Amniotic epithelial cell (primary cell): Measurements from ENCODE around the gene TMEM114.
A peak's percentile ranks its signal among the peaks of the same experiment; 100 is the strongest.
"Not testable (repeated sequence)": the region's sequence is repeated elsewhere in the genome, so short reads cannot be mapped to it uniquely, and the experiment has no call there.

ENCODE experiments used
- DNase-seq: peaks from one replicate; pipeline ENCODE4 v3.0.0-alpha.2; 2010; ENCODE audit warnings: low read depth

Gene TMEM114

DNA sequence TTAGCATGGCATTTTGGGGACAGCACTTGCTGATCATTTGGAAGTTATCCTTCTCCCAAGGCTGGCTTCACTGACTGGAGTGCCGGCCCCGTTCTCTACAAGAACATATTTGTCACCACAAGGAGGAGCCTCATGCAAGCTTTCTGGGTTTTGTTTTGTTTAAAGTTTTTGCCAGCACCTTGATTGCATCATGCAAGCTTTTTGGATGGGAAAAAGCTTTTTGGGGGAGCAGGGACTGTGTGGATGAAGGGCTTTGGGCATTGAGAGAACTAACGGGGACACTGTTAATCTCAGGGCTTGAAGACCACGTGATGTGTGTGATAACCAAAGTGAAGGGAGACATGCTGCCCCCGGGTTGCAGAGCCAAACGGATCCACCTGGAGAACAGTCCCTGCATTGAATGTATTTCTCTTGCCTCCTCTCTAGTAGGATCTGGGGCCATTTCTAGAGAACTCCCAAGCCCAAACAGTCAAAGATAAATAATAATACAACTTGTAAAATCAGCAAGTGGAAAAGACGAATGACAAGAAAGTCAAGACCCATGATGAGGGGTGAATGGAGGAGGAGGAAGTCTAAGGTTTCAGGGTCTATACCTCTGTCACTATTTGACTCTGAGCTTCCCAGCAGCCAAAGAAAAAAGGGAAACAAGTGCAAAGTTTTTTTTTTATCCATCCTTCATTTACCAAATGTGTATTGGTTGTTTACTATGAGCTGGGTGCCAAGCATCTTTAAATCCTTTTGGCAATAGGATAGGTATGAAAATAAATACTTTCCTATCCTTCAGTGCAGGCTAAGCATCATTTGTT lies 17.2 kb downstream of the TMEM114 start:
- DNase-seq = peak; percentile 23

DNA sequence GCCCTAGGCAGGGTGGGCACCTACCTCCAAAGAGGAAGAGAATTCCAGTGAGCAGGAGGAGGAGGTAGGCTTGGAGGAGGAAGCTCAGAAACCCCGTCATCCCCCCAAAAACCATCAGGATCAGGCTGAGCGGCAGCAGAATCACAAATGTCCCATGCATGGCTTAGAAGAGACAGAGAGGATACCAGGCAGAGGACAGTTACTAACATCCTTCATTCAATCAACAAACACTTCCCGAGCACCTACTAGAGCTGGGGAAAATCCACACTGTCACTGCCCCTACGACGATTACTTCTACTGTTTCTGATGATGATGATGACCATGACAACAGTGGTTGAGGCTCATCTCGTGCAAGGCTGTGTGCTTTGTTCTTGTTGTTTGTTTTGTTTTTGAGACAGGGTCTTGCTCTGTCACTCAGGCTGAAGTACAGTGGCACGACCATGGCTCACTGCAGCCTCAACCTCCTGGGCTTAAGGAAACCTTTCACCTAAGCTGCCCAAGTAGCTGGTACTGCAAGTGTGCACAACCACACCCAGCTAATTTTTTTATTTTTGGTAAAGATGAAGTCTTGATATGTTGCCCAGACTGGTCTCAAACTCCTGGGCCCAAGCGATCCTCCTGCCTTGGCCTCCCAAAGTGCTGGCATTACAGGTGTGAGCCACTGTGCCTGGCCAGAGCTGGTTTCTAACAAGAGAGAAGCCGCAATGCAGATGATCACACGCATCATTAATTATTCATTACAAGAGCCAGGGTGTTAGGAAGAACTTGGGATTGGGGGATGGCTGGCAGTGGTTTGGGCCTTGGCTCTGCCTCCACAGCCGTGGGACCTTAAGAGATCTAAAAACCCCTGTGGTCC lies 18.0 kb downstream of the TMEM114 start:
- no peak for DNase-seq

DNA sequence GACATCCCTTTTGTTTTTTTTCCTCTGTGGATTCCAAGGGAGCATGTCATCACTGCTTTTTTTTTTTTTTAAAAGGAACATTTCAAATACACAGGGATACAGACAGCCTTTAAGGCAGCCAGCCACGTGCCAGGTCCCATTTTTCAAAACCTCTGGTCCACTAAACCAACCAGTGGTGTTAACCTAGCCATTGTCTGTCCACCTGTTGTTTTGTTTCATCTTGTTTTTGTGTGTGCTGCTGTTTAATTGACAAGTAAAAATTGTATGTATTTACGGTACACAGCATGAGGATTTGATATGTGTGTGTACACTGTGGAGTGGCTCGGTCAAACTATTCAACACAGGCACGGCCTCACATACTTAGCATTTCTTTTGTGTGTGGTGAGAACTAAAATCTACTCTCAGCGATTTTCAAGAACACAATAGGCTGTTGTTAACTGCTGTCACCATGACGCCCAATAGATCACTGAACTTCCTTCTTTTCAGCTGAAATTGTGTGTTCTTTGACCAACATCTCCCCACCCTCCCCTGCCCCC lies 19.2 kb downstream of the TMEM114 start:
- peak; percentile 48 for DNase-seq

DNA sequence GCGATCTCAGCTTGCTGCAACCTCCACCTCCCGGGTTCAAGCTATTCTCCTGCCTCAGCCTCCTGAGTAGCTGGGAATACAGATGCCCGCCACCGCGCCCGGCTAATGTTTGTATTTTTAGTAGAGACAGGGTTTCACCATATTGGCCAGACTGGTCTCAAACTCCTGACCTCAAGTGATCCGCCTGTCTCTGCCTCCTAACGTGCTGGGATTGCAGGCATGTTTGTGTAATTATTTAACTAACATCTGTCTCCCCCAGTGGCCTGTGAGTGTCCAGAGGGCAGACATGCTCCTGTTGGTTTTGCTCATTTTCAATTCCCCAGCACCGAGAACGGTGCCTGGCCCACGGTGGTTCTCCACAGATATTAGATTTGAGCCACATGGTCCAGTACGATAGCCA lies 19.9 kb downstream of the TMEM114 start:
- DNase-seq = not testable (repeated sequence)

DNA sequence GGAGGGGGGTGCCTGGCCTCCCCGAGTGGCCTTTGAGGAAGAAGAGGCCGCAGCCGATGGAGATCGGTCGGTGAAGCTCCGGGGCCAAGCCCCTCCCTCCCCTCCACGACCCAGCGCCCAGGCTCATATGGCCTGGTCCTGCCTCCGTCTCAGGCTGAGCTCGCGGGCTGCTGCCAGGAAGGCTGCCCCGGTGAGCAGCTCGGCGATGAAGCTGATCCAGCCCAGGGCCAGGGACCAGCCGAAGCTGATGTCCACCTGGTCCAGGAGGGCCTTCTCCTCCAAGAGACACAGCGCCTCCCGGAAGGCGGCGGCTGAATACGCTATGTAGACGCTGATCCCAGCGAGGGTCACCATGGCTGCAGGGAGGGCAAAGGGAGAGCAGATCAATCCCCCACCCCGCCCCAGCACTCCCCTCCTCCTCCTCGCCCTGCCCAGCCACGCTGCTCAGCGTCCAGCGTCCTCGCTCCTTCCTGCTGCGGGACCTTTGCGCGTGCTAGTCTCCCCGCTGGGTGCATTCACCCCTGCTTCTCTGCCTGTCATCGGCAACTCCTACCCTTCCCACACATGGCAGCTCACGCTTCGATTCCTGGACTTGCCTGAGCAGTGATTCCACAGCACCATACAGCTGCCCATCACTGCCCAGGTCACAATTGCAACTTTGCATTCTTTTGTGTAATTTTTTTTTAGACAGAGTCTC lies 20.5 kb downstream of the TMEM114 start:
- no peak for DNase-seq

DNA sequence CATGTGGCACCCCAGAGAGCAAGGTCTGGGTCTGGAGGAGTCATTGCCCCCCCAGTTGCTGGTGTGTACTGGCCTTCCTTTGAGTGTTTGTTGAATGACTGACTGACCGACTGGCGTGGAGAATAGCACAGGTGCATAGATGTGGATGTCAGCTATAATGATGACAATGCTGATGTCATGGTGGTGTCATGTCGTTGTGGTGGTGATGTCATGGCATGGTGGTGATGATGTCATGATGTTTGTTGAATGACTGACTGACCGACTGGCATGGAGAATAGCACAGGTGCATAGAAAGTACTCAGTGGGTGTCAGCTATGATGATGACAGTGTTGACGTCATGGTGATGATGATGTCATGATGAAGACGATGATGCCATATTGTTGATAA lies 22.1 kb downstream of the TMEM114 start:
- DNase-seq = no peak

DNA sequence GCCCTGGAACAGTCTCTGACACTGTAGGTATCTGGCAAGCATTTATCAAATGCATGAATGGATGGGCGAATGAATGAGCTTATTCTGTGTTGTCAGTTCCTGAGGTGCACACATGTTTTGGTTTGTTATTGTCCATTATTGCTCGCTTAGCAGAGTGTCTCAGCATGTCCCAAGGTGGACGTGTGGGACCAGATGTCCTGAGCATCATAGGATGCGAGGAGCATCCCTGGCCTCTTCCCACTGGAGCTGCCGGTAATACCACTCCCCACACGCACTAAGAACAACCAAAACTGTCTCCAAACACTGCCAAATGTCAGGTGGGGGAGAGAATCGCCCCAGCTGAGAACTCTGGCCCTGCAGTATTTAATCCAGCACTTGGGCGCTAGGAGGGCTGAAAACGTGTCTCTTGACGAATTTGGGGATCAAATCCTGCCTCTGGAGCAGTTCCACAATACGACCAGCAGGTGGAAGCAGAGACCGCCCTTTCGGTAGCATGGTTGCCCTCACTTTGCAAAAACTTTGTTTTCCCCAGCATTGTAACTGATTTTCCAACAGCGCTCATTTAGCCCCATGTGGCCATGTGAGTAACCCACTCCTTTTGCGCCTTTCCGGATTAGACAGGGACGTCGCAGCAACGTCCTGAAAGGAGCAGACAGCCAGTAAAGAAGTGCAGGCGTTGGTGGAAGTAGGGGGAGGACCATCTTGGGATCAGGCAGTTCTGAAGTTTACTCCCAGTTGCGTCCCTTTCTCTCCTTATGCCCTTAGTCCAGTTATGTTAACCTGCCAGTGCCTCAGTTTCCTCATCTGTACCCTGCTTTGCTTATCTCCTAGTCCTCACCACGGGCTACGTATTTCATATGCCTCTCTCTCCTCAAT lies 22.7 kb downstream of the TMEM114 start:
- peak; percentile 86 for DNase-seq

DNA sequence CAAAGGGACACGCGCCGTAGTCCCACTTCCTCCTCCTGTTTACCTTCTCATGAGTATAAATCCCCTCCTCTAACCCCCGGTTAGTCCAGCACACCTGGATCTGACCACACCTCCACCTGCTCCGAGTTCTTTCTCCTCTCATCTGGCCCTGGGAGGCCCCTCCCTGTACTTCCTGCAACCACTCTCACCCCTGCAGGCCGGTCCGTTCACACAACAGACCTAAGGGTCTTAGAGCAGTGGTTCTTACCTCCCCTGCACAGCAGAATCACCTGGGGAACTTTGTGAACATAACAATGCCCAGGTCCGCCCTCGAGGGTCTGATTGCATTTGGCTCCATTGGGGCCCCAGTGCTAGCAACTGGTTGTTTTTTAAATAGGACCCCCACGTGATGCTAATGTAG lies 24.8 kb downstream of the TMEM114 start:
- no peak for DNase-seq

DNA sequence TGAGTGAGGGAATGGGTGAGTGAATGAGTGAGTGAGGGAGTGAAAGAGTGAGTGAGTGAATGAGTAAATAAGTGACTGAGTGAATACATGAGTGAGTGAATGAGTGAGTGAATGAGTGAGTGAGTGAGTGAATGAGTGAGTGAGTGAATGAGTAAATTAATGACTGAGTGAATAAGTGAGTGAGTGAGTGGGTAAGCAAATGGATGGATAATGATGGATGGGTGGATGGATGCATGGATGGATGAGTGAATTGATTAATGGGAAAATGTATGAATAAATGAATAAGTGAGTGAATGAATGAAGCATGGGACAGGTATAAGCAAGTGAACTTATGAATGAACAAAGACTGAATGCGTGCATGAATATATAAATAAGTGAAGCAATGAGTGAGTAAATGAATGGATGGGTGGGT lies 25.4 kb downstream of the TMEM114 start:
- DNase-seq = no peak

DNA sequence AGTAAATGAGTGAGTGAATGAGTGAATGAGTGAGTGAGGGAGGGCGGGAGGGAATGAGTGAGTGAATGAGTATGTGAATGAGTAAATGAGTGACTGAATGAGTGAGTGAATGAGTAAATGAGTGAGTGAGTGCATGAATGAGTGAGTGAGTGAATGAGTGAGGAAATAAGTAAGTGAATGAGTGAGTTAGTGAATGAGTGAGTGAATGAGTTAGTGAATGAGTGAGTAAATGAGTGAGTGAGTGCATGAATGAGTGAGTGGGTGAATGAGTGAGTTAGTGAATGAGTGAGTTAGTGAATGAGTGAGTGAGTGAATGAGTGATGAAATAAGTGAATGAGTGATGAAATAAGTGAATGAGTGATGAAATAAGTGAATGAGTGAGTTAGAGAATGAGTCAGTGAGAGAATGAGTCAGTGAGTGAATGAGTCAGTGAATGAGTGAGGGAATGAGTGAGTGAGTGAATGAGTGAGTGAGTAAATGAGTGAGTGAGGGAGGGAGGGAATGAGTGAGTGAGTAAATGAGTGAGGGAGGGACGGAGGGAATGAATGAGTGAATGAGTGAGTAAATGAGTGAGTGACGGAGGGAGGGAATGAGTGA lies 26.3 kb downstream of the TMEM114 start:
- DNase-seq = not testable (repeated sequence)

DNA sequence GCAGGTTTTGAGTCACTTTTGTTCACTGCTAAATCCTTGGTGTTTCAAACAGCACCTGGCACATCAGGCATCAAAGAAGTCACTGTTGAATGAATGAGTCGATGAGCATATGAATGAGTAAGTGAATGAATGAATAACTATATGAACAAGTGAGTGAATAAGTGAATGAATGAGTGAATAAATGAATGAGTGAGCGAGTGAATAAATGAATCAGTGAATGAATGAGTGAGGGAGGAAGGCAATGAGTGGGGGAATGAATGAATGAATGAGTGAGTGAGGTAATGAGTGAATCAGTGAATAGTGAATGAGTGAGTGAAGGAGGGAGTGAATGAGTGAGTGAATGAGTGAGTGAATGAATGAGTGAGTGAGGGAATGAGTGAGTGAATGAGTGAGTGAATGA lies 28.8 kb downstream of the TMEM114 start:
- DNase-seq = no peak

DNA sequence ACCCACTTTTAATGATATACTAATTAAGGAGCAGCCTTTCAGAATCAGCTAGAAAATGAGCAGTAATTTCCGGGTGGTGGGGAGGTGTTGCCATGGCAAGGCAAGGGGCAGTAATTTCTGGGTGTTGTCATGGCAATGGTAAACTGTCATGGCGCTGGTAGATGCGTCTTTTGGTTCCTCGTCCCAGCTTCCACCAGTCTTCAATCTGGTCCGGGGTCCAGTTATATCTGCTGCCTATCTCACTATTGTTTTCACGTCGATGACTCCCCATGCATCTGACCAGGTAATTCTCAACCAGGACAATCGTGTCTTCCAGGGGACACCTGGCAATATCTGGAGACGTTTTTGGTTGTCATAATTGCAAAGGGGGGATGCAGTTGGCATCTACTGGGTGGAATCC lies 34.9 kb downstream of the TMEM114 start:
- no peak for DNase-seq

DNA sequence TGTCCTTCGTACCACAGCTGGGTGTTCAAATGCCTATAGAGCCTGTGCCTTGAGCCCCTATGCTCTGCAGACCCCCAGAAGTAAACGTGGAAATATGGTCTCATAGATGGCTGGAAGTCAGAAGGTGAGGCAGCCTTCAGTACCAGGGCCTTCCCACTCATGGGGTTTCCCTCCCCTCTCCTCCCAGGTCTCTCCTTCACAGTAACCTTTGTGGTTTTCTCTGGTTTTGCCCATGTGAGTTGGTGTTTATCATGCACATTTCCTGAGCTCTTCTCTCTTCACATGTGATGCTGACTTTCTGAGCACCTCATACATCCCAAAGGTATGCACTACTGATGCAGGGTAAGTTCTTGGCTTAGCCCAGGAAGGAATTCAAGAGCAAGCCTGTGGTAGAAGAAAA lies 35.4 kb downstream of the TMEM114 start:
- DNase-seq = no peak

DNA sequence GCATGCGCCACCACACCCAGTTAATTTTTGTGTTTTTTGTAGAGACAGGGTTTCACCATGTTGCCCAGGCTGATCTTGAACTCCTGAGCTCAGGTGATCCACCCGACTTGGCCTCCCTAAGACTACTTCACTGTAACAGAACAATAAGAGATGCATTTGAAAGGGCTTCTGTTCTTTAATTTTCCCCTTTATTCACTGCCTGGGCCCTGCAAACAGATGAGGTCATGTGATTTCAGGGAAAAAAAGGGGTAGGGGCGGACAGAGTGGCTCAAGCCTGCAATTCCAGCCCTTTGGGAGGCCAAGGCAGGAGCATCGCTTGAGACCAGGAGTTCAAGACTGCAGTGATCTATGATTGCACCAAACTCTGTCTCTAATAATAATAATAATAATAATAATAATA lies 36.3 kb downstream of the TMEM114 start:
- DNase-seq = no peak

DNA sequence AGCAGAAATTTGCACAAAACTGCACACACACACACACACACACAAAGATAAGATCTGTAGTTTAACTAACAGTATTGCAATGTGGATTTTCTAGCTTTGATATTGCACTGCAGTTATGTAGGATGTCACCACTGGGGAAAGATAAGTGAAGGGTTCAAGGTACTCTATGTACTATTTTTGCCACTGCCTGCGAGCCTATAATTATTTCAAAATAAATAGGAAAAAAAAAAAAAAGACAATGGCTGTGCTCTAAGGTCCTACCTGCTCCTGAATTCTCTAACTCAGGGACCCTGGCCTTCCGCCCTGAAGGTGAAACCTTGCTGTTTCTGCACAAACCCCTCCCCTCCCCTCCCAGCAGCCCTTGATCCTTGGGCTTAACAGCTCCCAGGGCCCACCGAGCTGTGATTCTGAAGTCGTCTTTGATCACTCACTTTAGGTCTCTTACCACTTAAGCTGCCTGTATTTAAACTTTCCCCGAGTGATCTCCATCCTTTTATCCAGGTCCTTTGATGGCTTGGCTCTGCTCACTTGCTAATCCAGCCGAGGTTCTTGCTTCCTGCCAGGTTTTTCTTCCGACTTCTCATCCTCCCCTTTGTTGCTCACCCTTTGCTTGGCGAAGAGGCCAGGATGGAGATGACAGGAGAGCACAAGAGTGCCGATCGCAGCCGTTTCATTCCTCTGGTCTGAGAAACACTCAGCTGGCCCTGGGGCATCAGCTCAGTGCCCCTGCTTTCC lies 37.7 kb downstream of the TMEM114 start:
- no peak for DNase-seq

DNA sequence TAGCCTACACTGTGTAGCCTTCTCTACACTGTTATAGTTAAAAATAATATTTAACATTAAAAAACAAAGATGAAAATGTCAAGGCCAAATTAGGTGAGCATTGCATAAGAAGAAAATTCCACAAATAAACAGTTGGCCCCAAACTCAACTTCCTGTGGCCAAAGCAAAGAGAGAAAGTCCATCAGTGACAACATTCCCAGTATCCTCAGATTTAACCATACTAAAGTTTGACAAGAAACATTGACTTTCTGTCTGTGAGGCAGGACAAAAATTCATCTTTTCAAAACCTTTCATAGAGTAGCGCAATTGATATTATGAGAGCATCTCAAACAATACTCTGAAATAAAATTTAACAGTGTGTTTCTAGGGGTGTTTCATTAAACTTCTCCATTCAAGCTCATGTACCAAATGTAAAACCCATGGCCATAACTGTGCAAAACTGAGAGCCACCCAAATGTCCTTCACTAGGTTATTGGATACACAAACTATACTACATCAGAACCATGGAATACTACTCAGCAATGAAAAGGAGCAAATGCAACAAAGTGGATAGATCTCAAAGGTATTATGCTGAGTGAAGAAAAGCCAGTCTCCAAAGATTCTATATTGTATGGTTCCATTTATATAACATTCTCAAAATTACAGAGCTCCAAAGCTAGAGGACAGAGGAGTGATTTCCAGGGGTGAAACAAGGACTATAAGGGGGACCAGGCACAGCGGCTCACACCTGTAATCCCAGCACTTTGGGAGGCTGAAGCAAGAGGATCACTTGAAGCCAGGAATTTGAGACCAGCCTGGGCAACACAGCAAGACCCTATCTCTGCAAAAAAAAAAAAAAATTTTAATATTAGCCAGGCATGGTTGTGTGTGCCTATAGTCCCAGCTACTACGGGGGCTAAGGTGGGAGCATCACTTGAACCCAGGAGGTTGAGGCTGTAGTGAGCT lies 38.7 kb downstream of the TMEM114 start:
- DNase-seq = no peak

DNA sequence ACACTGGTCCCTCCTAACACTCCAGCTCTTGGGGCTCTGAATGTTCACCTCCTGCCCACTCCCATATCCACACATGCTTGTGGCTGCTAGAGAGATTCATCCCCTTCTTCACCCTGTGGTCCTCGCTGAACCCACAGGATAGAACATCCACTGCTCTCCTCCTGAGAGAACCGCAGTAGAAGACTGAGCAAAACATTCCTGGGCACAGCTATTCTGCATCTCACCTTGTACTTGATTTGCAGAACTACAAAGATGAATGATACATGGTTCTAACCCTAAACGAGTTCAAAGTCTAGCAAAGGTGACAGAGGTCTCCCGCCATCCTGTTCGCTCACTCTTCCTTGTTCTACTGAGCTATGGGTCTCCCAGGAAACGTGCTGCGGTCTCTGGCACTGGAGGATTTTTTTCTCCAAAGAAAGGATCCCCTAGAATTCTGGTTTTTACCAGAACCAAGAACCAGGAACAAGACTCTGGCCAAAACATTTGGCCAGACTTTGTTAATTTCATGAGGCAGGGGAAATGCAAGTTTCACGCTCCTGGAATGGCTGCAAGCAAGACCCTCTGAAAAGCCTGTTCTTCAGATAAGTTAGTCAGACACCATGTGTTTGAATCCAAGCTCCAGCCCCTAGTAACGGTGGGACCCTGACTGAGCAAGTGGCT lies 39.5 kb downstream of the TMEM114 start:
- no peak for DNase-seq

DNA sequence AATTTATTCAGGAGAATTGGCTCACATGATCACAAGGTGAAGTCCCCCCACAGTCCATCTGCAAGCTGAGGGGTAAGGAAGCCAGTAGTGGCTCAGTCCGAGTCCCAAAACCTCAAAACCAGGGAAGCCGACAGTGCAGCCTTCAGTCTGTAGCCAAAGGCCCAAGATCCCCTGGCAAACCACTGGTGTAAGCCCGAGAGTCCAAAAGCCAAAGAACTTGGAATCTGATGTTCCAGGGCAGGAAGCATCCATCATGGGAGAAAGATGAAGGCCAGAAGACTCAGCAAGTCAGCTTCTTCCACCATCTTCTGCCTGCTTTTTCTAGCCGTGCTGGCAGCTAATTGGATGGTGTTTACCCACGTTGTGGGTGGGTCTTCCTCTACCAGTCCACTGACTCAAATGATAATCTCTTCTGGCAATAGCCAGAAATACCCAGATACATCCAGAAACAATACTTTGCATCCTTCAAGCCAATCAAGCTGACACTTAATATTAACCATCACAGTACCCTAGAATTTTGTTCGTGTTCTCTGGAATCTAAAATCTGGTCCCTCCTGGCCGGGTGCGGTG lies 40.4 kb downstream of the TMEM114 start:
- no peak for DNase-seq
